Duodenal mucosa (tissue), 2 donors: ENCODE results near the gene GNL1.

Experiments used
- H3K27ac ChIP-seq: one replicate; pipeline ENCODE4 v1.7.0; 2013; ENCODE audit warnings: low read depth, low read length
- H3K27me3 ChIP-seq, 2 donors: one replicate each; pipeline ENCODE4 v1.7.0; 2013; ENCODE audit warnings: low read length in 2 of 2, control low read depth in 1 of 2; ENCODE audit not compliant: insufficient read depth in 2 of 2, control insufficient read depth in 1 of 2
- H3K36me3 ChIP-seq, 2 donors: one replicate each; pipeline ENCODE4 v1.7.0; 2013; ENCODE audit warnings: low read length in 2 of 2, control low read depth in 1 of 2; ENCODE audit not compliant: insufficient read depth in 2 of 2, control insufficient read depth in 1 of 2
- H3K4me1 ChIP-seq, 2 donors: one replicate each; pipeline ENCODE4 v1.7.0; 2013; ENCODE audit warnings: low read length in 2 of 2, control low read depth in 1 of 2; ENCODE audit not compliant: insufficient read depth in 2 of 2, control insufficient read depth in 1 of 2
- H3K4me3 ChIP-seq, 2 donors: one replicate each; pipeline ENCODE4 v1.7.0; 2013; ENCODE audit warnings: low read length in 2 of 2, low read depth in 1 of 2
- H3K9ac ChIP-seq, 2 donors: one replicate each; pipeline ENCODE4 v1.7.0; 2013; ENCODE audit warnings: low read length in 2 of 2, low read depth in 1 of 2
- H3K9me3 ChIP-seq, 2 donors: one replicate each; pipeline ENCODE4 v1.7.0; 2013; ENCODE audit warnings: low read length in 2 of 2, control low read depth in 1 of 2; ENCODE audit not compliant: control insufficient read depth in 1 of 2

The GNL1 gene

DNA sequence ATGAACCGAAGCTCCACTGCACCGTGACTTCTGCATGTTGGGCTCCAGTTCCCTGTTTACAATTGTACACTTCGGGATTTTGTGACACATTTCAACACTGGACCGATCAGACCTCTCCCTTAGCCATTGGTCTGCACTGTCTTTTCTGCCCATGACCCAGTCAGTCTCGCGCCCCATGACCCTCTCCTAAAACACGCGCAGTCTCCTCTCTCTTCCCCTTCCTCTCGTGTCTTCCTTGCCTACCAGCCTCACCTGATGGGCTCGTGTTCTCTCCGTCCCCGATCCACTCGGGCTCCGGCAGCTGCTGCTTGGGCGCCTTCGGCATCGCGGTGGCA is 14.4 kb upstream of the GNL1 start:
- no peaks in the 10 kb centered on the region for H3K27me3 ChIP-seq
- H3K4me1 ChIP-seq: peaks cover 26 to 27% of the 10 kb centered on the region in 2 donors
- H3K9me3 ChIP-seq: no peaks in the 10 kb centered on the region
- H3K4me3 ChIP-seq: peak overlapping the region; percentile 91 to 96
- peak overlapping the region; percentile 61 to 89 for H3K9ac ChIP-seq
- peak overlapping the region; percentile 71 for H3K27ac ChIP-seq
- H3K36me3 ChIP-seq: peaks cover 0 to 4% of the 10 kb centered on the region in 2 donors

DNA sequence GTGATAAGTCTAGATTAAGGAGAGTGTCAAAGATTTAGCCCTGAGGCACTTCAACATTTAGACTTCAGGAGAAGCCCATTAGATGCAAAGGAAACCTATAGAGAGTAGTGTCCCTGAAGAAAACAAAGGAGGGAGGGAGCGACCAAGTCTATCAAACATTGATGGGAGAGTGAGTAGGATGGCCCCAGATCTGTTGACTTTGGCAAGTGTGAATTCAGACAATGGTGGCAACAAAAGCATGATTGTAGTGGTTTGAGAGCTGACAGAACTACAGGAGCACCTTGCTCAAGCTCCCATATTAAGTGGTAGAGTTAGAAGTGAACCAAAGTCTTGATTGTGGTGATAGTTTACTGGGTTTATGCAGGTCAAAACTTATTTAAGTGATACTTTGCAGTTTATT is 14.0 kb upstream of the GNL1 start:
- Histone ChIP-seq H3K4me1 (peaks cover 26 to 27% of the 10 kb centered on the region in 2 donors), H3K36me3 (no peaks in the 10 kb centered on the region), H3K9ac (peak overlapping the region; percentile 61 to 89), H3K27ac (no peak overlapping the region), H3K9me3 (no peaks in the 10 kb centered on the region), H3K27me3 (no peaks in the 10 kb centered on the region), H3K4me3 (peak overlapping the region; percentile 91 to 96)

DNA sequence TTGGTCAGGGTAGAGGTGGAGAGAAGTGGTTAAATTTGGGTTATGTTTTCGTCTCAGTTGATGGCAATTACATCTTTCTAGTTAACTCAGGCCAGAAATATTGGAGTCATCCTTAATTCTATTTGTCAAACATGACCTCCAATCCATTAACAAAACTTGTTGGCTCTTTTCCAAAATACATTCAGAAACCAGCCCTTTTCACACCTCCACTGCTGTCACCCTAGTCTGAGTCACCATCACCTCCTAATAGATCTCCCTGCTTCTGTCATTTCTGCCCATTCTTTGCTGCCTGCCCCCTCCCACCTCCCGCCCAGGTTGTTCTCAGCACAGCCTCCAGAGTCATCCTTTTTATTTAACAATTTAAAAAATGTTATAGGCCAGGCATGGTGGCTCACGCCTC is 12.0 kb upstream of the GNL1 start:
- H3K4me1 ChIP-seq: peaks cover 21% of the 10 kb centered on the region in 2 donors
- no peaks in the 10 kb centered on the region for H3K9me3 ChIP-seq
- H3K36me3 ChIP-seq: peaks cover under 1 to 1% of the 10 kb centered on the region in 2 donors
- H3K27me3 ChIP-seq: no peaks in the 10 kb centered on the region
- H3K27ac ChIP-seq: no peak overlapping the region
- no peak overlapping the region for H3K4me3 ChIP-seq
- no peak overlapping the region for H3K9ac ChIP-seq

DNA sequence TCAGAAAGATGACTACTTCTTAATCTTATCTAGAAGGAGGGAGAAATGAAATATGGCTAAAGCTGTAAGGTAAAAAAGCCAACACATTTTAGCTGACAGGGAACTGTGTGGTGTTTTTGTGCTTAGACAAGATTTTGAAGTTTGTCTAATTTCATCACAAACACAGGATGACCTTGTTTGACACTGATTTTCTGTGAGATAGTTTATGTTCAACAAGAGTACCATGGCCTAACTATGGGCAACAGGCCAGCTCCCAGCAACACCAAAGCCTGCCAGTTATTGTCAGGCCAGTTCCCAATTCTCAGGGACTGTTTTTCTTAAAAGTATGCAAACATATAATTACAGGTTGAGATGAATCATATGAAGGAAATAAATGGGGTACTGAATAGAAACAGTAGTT is 9.5 kb upstream of the GNL1 start:
- Histone ChIP-seq H3K27ac (no peak overlapping the region), H3K36me3 (peaks cover 7 to 20% of the 10 kb centered on the region in 2 donors), H3K4me1 (peaks cover 6 to 7% of the 10 kb centered on the region in 2 donors), H3K27me3 (no peaks in the 10 kb centered on the region), H3K4me3 (no peak overlapping the region), H3K9me3 (no peaks in the 10 kb centered on the region), H3K9ac (no peak overlapping the region)

DNA sequence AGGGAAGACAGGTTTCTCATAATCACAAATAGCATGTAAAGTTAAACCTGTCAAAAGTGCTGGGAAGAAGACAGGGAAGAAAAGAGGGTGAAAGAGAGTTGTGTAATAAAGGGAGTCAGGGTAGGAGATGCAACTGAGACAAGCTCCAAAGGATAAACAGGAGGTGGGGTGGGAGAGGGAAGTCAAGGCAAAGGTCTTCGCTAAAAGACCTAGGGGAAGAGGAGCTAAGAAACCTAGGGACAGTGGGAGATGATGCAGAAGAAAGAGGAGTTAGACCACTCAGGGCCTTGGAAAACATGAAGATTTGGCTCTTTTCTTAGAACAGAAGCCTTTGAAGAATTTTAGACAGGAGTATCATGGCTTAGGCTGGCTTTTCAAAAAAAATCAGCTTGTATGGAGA is 7.8 kb upstream of the GNL1 start:
- Histone ChIP-seq H3K9me3 (no peaks in the 10 kb centered on the region), H3K4me1 (no peaks in the 10 kb centered on the region), H3K9ac (no peak overlapping the region), H3K4me3 (no peak overlapping the region), H3K27ac (no peak overlapping the region), H3K27me3 (no peaks in the 10 kb centered on the region), H3K36me3 (peaks cover 7 to 20% of the 10 kb centered on the region in 2 donors)

DNA sequence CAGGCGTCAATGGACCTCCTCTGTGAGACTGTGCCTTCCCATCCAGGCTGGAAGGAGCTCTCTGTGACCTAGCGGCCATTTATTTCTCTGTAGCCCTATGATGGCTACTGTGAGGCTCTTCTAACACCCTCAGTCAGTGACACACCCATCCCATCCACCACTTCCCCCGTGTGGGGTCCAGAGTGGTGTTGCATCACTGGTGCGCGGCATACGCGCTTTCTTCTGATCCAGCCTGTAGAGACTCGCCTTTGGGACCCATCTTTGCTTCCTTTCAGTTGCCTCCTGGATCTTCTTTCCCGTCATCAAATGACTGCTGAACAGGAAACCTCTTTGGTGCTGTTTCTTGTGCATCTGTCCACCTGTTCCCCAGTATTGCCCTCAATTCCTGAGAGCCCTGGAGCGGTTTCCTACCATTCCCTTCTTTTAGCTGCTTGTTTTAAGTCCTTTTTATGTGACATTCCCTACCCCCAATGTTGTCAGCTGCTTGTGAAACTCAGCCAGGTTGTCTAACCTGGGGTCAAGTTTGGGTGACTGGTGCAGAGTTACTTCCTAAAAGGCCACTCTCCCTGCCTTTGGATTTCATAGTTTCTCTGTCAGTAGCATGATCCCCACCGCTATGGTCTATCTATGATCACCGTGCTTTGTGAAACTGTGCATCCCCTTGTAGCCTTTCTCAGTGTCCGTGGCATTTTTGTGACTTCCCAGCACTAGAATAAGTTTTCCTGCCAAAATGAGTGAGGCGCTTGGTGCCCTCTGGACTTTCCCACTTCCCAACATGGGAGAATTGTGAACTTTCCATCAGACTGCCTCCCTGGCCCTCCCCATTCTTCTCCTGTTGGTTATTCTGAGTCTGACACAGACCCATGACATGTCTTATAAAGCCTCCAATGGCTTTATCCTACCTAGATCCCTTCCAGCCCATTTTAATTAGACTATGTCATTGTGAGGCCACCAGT is 6.5 kb upstream of the GNL1 start:
- H3K27ac ChIP-seq: no peak overlapping the region
- peaks cover 7 to 20% of the 10 kb centered on the region in 2 donors for H3K36me3 ChIP-seq
- H3K27me3 ChIP-seq: no peaks in the 10 kb centered on the region
- H3K9me3 ChIP-seq: no peaks in the 10 kb centered on the region
- H3K9ac ChIP-seq: no peak overlapping the region
- no peak overlapping the region for H3K4me3 ChIP-seq
- peaks cover 5 to 6% of the 10 kb centered on the region in 2 donors for H3K4me1 ChIP-seq

DNA sequence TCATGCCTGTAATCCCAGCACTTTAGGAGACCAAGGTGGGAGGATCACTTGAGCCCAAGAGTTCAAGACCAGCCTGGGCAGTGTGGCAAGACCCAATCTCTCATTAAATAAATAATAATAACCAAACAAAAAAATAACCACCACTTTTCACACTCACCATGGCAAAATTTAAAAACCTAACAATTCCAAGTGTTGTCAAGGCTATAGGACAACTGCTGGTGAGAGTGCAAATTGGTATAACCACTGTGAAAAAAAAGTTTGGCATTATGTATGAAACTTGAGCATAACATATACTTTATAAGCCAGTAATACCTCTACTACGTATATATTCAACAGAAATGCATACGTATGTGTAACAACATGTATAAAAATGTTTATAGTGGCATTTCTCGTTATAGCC is 4.6 kb upstream of the GNL1 start:
- H3K9ac ChIP-seq: no peak overlapping the region
- H3K4me1 ChIP-seq: peaks cover 8 to 9% of the 10 kb centered on the region in 2 donors
- H3K27me3 ChIP-seq: no peaks in the 10 kb centered on the region
- no peak overlapping the region for H3K4me3 ChIP-seq
- H3K9me3 ChIP-seq: no peaks in the 10 kb centered on the region
- peaks cover 7 to 20% of the 10 kb centered on the region in 2 donors for H3K36me3 ChIP-seq
- no peak overlapping the region for H3K27ac ChIP-seq

DNA sequence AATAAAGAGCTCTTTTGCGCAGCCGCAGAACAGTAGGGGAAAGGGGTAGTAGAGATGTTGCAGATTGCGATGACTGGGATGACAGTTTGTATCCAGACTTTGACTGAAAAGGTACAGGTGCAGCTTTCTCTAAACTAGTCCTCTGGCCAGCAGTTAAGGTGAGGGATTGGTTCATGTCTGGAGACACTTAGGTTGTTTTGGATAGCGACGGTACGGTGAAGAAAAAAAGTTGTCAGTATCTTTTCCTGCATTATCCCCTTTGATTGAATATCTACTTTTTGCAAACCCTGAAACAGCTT is 1.3 kb upstream of the GNL1 start:
- peak overlapping the region; percentile 67 to 91 for H3K9ac ChIP-seq
- H3K27ac ChIP-seq: no peak overlapping the region
- H3K4me1 ChIP-seq: peaks cover 9 to 18% of the 10 kb centered on the region in 2 donors
- H3K4me3 ChIP-seq: peak overlapping the region; percentile 98 to 100
- peaks cover 0 to 32% of the 10 kb centered on the region in 2 donors for H3K36me3 ChIP-seq
- H3K27me3 ChIP-seq: no peaks in the 10 kb centered on the region
- H3K9me3 ChIP-seq: no peaks in the 10 kb centered on the region

DNA sequence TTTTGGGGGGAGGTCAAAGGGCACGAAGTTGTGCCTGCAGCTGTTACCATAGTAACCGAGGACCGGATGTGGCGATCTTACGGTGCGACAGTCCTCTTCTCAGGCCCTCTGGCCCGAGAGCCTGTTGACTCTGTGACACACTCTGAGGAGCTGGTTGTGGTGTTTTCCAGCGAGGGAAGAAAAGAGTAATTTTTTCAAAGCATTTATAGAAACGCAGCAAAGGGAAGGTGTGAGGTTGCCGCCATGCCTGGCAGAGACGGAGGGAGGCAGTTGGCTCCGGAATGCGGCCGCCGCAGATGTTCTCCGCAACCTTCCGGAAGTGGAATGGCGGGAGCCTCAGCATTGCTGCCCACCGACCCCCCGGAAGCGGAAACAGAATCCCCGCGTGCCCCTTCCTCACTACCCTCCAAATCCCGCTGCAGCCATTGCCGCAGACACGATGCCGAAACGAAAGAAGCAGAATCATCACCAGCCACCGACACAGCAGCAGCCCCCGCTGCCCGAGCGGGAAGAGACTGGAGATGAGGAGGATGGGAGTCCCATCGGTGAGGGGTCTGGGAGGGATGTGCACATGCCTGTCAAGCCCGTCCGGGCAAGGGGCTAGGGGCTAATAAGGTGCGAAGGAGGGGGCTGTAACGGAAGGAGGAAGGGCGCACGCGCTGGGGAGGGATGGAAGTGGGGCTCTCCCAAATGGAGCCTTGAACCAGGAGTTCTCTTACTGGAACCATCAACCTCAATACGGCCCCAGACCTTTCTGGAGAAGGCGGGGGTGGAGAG is 805 bp upstream of the GNL1 start, which contains the start of gene PRR3:
PRR3 (plus strand) TSS at position 390 of the 777 bp plus-strand sequence; CDS start at position 440, 50 bp downstream.
- H3K36me3 ChIP-seq: peaks cover 0 to 32% of the 10 kb centered on the region in 2 donors
- H3K9me3 ChIP-seq: no peaks in the 10 kb centered on the region
- no peaks in the 10 kb centered on the region for H3K27me3 ChIP-seq
- peak within 1 kb of the TSS; percentile 98 to 100 for H3K4me3 ChIP-seq
- peak within 1 kb of the TSS; percentile 67 to 91 for H3K9ac ChIP-seq
- H3K4me1 ChIP-seq: peaks cover 9 to 18% of the 10 kb centered on the region in 2 donors
- H3K27ac ChIP-seq: peak within 1 kb of the TSS; percentile 99

DNA sequence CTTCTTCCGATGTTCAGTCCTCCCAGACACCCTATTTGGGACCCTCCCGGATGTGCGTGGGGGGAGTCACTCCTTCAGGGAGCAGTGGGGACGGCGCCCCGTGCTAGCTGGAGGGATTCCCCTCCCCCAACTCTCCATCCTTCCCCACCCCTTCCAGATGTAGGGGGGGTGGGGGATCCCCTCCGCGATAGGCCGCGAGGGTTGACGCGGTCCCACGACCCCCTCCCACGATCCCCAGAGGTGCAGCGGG is 548 bp downstream of the GNL1 start:
- no peaks in the 10 kb centered on the region for H3K9me3 ChIP-seq
- H3K27ac ChIP-seq: peak overlapping the region; percentile 99
- H3K4me3 ChIP-seq: peak overlapping the region; percentile 98 to 100
- H3K36me3 ChIP-seq: peaks cover 4 to 37% of the 10 kb centered on the region in 2 donors
- no peaks in the 10 kb centered on the region for H3K27me3 ChIP-seq
- H3K9ac ChIP-seq: peak overlapping the region; percentile 67 to 91
- peaks cover 9 to 18% of the 10 kb centered on the region in 2 donors for H3K4me1 ChIP-seq
